ENCODE results near the gene STK32C.

The STK32C gene

GRCh38 chr10:132274986-132275385 is 32.8 kb downstream of the STK32C start:
- H3K27me3 ChIP-seq (ENCODE audit: insufficient read depth, poor library complexity, severe bottlenecking) = no peaks in the 10 kb centered on the region
- no peak overlapping the region for H3K27ac ChIP-seq (replicated peaks)
- H3K4me3 ChIP-seq (replicated peaks; ENCODE audit: insufficient read depth, low read length) = no peak overlapping the region
- no peak for TF ChIP-seq GABPA (IDR thresholded peaks at IDR 0.05; ENCODE audit: low read depth)
- TF ChIP-seq REST (IDR thresholded peaks at IDR 0.05; ENCODE audit: insufficient replicate concordance, low read depth) = peak; percentile 56
- DNase-seq (ENCODE audit: low read depth in 1 of 2, low spot score in 1 of 2) = no peak

- Histone ChIP-seq H3K4me3 (replicated peaks; ENCODE audit: insufficient read depth, low read length) (no peak overlapping the region), H3K27me3 (ENCODE audit: insufficient read depth, poor library complexity, severe bottlenecking) (no peaks in the 10 kb centered on the region), H3K27ac (replicated peaks) (no peak overlapping the region)
- TF ChIP-seq POLR2AphosphoS5 (IDR thresholded peaks at IDR 0.05; ENCODE audit: low read depth) (no peak), SPI1 (IDR thresholded peaks at IDR 0.05; ENCODE audit: borderline replicate concordance, low read depth) (no peak), REST (IDR thresholded peaks at IDR 0.05; ENCODE audit: insufficient replicate concordance, low read depth) (no peak), GABPA (IDR thresholded peaks at IDR 0.05; ENCODE audit: low read depth) (no peak), CTCF (IDR thresholded peaks at IDR 0.05; ENCODE audit: insufficient read depth, low read length) (no peak)
- DNase-seq (ENCODE audit: low read depth in 1 of 2, low spot score in 1 of 2) = no peak
Observed at GRCh38 chr10:132274581-132274980, 33.2 kb downstream of the STK32C start.

GRCh38 chr10:132273966-132274365 is 33.8 kb downstream of the STK32C start:
- H3K27ac ChIP-seq (replicated peaks) = no peak overlapping the region
- DNase-seq (ENCODE audit: low read depth in 1 of 2, low spot score in 1 of 2) = no peak
- no peak overlapping the region for H3K4me3 ChIP-seq (replicated peaks; ENCODE audit: insufficient read depth, low read length)
- H3K27me3 ChIP-seq (ENCODE audit: insufficient read depth, poor library complexity, severe bottlenecking) = no peaks in the 10 kb centered on the region
- no peak for TF ChIP-seq GABPA (IDR thresholded peaks at IDR 0.05; ENCODE audit: low read depth)
- no peak for TF ChIP-seq CTCF (IDR thresholded peaks at IDR 0.05; ENCODE audit: insufficient read depth, low read length)
- TF ChIP-seq POLR2AphosphoS5 (IDR thresholded peaks at IDR 0.05; ENCODE audit: low read depth) = no peak
- TF ChIP-seq SPI1 (IDR thresholded peaks at IDR 0.05; ENCODE audit: borderline replicate concordance, low read depth) = no peak
- no peak for TF ChIP-seq REST (IDR thresholded peaks at IDR 0.05; ENCODE audit: insufficient replicate concordance, low read depth)
